HT1080 (cell line): ENCODE measurements around the gene TSTD2. TPM values are rescaled to one million over a fixed set of nuclear protein-coding genes. Genes with fewer than 3 reads are reported as not detected.

Experiments used
- DNase-seq: peaks from one replicate; pipeline ENCODE4 v3.0.0-alpha.2; 2015; ENCODE audit warnings: low read depth
- polyA plus RNA-seq, 2 experiments: library from polyadenylated mRNA; depleted of rRNA; stranded (reverse); fragments of >200 nt; gene quantifications; 2 replicates each; pipeline ENCODE4 v1.2.3, GENCODE V29; 2015
- total RNA-seq: library from RNA; depleted of rRNA; stranded (reverse); fragments of >200 nt; shearing (Covaris generic); gene quantifications from 2 replicates; pipeline ENCODE4 v1.2.3, GENCODE V29; 2014; rRNA removed

TSTD2 gene
- 14.8 and 15.0 TPM in 2 replicates for total RNA-seq
- polyA plus RNA-seq (2015; cell fraction: cytosol; rRNA removed), result 12.5 and 13.7 TPM in 2 replicates
- 37.7 and 39.0 TPM in 2 replicates for polyA plus RNA-seq (2015; cell fraction: nucleus; rRNA removed)

GRCh38 chr9:97632985-97633858, at the start of gene TSTD2, which contains the start of gene NCBP1:
Gene TSTD2, minus strand, starts transcription at chr9:97633368. Its CDS starts 5,806 bp downstream, at chr9:97627562.
Gene NCBP1, plus strand, starts transcription at chr9:97633821. Its CDS starts 61 bp downstream, at chr9:97633882.
- peak; percentile 99 for DNase-seq

- DNase-seq, result no peak
These were observed 49.1 kb upstream of the TSTD2 start for GRCh38 chr9:97682242-97682641.

- DNase-seq, result no peak
These were observed 42.5 kb upstream of the TSTD2 start for GRCh38 chr9:97675655-97676054.

- DNase-seq, result no peak
These were observed 40.8 kb upstream of the TSTD2 start for GRCh38 chr9:97673922-97674321.

GRCh38 chr9:97672403-97672802, 39.2 kb upstream of the TSTD2 start:
- no peak for DNase-seq

GRCh38 chr9:97670586-97670985, 37.4 kb upstream of the TSTD2 start:
- no peak for DNase-seq

- DNase-seq, result no peak
These were observed 35.3 kb upstream of the TSTD2 start for GRCh38 chr9:97668485-97668884.

- no peak for DNase-seq
These were observed 33.9 kb upstream of the TSTD2 start for GRCh38 chr9:97666907-97667686.

- no peak for DNase-seq
These were observed 32.6 kb upstream of the TSTD2 start for GRCh38 chr9:97665742-97666141.

- no peak for DNase-seq
These were observed 27.7 kb upstream of the TSTD2 start for GRCh38 chr9:97660847-97661246.

GRCh38 chr9:97660340-97660739, 27.2 kb upstream of the TSTD2 start:
- no peak for DNase-seq

- DNase-seq, result no peak
These were observed 26.6 kb upstream of the TSTD2 start for GRCh38 chr9:97659771-97660170.

GRCh38 chr9:97658707-97659106, 25.5 kb upstream of the TSTD2 start:
- DNase-seq, result no peak

GRCh38 chr9:97651646-97652045, 18.5 kb upstream of the TSTD2 start:
- DNase-seq, result no peak

- DNase-seq, result no peak
These were observed 14.8 kb upstream of the TSTD2 start for GRCh38 chr9:97647996-97648395.

- no peak for DNase-seq
These were observed 12.6 kb upstream of the TSTD2 start for GRCh38 chr9:97645720-97646119.

- no peak for DNase-seq
These were observed 7.2 kb upstream of the TSTD2 start for GRCh38 chr9:97640325-97640724.

- DNase-seq, result no peak
These were observed 5.5 kb upstream of the TSTD2 start for GRCh38 chr9:97638666-97639065.

GRCh38 chr9:97636903-97637302, 3.7 kb upstream of the TSTD2 start:
- DNase-seq, result no peak

- DNase-seq, result no peak
These were observed 1.9 kb upstream of the TSTD2 start for GRCh38 chr9:97635026-97635425.

- DNase-seq, result no peak
These were observed 807 bp upstream of the TSTD2 start for GRCh38 chr9:97633859-97634490.
